Activated naive CD4-positive, alpha-beta T cell treated with anti-CD3 and anti-CD28 coated beads for 36 hours (primary cell): ENCODE data around the gene FKBP7. TPM values are rescaled to one million over a fixed set of nuclear protein-coding genes. Genes with fewer than 3 reads are reported as not detected.
"Not testable (repeated sequence)": the region's sequence is repeated elsewhere in the genome, so short reads cannot be mapped to it uniquely, and the experiment has no call there.

Experiments
- CTCF ChIA-PET: fragments of 350-600 bp; sonication (Branson Sonifier 250); formaldehyde crosslinking; loops from one replicate; lab custom pipeline; 2021; ENCODE audit warnings: antibody characterized with exemption; lab: Charles Lee
- DNase-seq: peaks from one replicate; pipeline ENCODE4 v3.0.0-alpha.2; 2020
- H3K27ac Mint-ChIP-seq: one replicate; pipeline ENCODE4 v1.8.0; 2021; ENCODE audit warnings: mild to moderate bottlenecking, mixed read lengths
- H3K27me3 Mint-ChIP-seq: one replicate; pipeline ENCODE4 v1.8.0; 2021; ENCODE audit warnings: low read depth, mixed read lengths
- H3K36me3 Mint-ChIP-seq: one replicate; pipeline ENCODE4 v1.8.0; 2021; ENCODE audit warnings: low read depth, mixed read lengths
- H3K4me1 Mint-ChIP-seq: one replicate; pipeline ENCODE4 v1.8.0; 2021; ENCODE audit warnings: low read depth, mixed read lengths
- H3K4me3 Mint-ChIP-seq: one replicate; pipeline ENCODE4 v1.8.0; 2021; ENCODE audit warnings: mild to moderate bottlenecking, moderate library complexity, mixed read lengths
- H3K9me3 Mint-ChIP-seq: one replicate; pipeline ENCODE4 v1.8.0; 2021; ENCODE audit warnings: mixed read lengths
- intact Hi-C: fragments of 100-400 bp; cut with micrococcal nuclease; formaldehyde crosslinking; loops from one replicate; pipeline ENCODE4 v1.15.1; 2023
- total RNA-seq, 2 experiments: library from RNA; stranded (reverse); gene quantifications; one replicate each; pipeline ENCODE4 v1.2.3, GENCODE V29; 2021

Gene FKBP7
- 1 to 10 TPM; 2.2 to 3.1 TPM for total RNA-seq

- DNase-seq: peak; percentile 81
- Mint-ChIP-seq H3K4me3 (peak within 1 kb of the TSS; percentile 96), H3K27ac (peak within 1 kb of the TSS; percentile 95), H3K4me1 (peaks cover 41% of the 10 kb centered on the region), H3K27me3 (no peaks in the 10 kb centered on the region), H3K9me3 (no peaks in the 10 kb centered on the region), H3K36me3 (peaks cover 5% of the 10 kb centered on the region)
- CTCF ChIA-PET: no interaction called here
- intact Hi-C loops: loop anchor here (1.0 to 10.0 kb wide), 11 partner anchors 28 to 1526 kb away; partner anchors contain the start of gene CWC22
Measured at GRCh38 chr2:178478439-178479274, at the start of gene FKBP7. Gene FKBP7, minus strand, starts transcription at chr2:178478600. Its CDS starts 101 bp downstream, at chr2:178478499.

- H3K9me3 Mint-ChIP-seq: peaks cover 4% of the 10 kb centered on the region
- CTCF ChIA-PET: no interaction called here
- H3K36me3 Mint-ChIP-seq: peaks cover 38% of the 10 kb centered on the region
- H3K27me3 Mint-ChIP-seq: no peaks in the 10 kb centered on the region
- H3K4me1 Mint-ChIP-seq: peaks cover 58% of the 10 kb centered on the region
- intact Hi-C loops: loop anchor here (10.0 kb wide), 1 partner anchor 1477 kb away; the partner anchor contains the start of gene CWC22
- no peak overlapping the region for H3K27ac Mint-ChIP-seq
- no peak for DNase-seq
- no peak overlapping the region for H3K4me3 Mint-ChIP-seq
Measured at GRCh38 chr2:178527592-178527991, 49.2 kb upstream of the FKBP7 start.

- H3K36me3 Mint-ChIP-seq: peaks cover 30% of the 10 kb centered on the region
- H3K27me3 Mint-ChIP-seq: no peaks in the 10 kb centered on the region
- CTCF ChIA-PET: no interaction called here
Measured at GRCh38 chr2:178526256-178526655, 47.9 kb upstream of the FKBP7 start.

GRCh38 chr2:178525460-178525859, 47.1 kb upstream of the FKBP7 start:
- H3K9me3 Mint-ChIP-seq, H3K27ac Mint-ChIP-seq, H3K27me3 Mint-ChIP-seq, CTCF ChIA-PET, DNase-seq, H3K4me3 Mint-ChIP-seq: not testable (repeated sequence)
- H3K4me1 Mint-ChIP-seq: peaks cover 59% of the 10 kb centered on the region
- peaks cover 22% of the 10 kb centered on the region for H3K36me3 Mint-ChIP-seq
- intact Hi-C loops: loop anchor here (10.0 kb wide), 1 partner anchor 1479 kb away; the partner anchor contains the start of gene CWC22

More at GRCh38 chr2:178526256-178526655, 47.9 kb upstream of the FKBP7 start:
- H3K4me1 Mint-ChIP-seq: peaks cover 64% of the 10 kb centered on the region
- H3K27ac Mint-ChIP-seq: no peak overlapping the region
- H3K4me3 Mint-ChIP-seq: no peak overlapping the region
- no peak for DNase-seq
- H3K9me3 Mint-ChIP-seq: peaks cover 8% of the 10 kb centered on the region
- intact Hi-C loops: loop anchor here (10.0 kb wide), 1 partner anchor 1479 kb away; the partner anchor contains the start of gene CWC22

GRCh38 chr2:178525010-178525409, 46.6 kb upstream of the FKBP7 start:
- DNase-seq, H3K4me3 Mint-ChIP-seq, H3K27ac Mint-ChIP-seq, H3K9me3 Mint-ChIP-seq, H3K27me3 Mint-ChIP-seq: not testable (repeated sequence)
- CTCF ChIA-PET: interaction anchor here (0.9 kb wide), 1 partner anchor 112 kb away, joined by 5 read pairs; no protein-coding TSS in a partner anchor
- intact Hi-C loops: loop anchor here (10.0 kb wide), 1 partner anchor 1480 kb away; the partner anchor contains the start of gene CWC22
- peaks cover 60% of the 10 kb centered on the region for H3K4me1 Mint-ChIP-seq
- H3K36me3 Mint-ChIP-seq: peaks cover 20% of the 10 kb centered on the region

- DNase-seq: no peak
- Mint-ChIP-seq H3K27ac (peak overlapping the region; percentile 87), H3K9me3 (peaks cover 8% of the 10 kb centered on the region), H3K36me3 (peaks cover 17% of the 10 kb centered on the region), H3K4me1 (peaks cover 53% of the 10 kb centered on the region), H3K27me3 (no peaks in the 10 kb centered on the region), H3K4me3 (peak overlapping the region; percentile 82)
- CTCF ChIA-PET: interaction anchor here (1.0 to 1.7 kb wide), 4 partner anchors 9 to 74 kb away, joined by 3 to 4 read pairs (median 4); no protein-coding TSS in a partner anchor
- intact Hi-C loops: loop anchor here (1.0 to 10.0 kb wide), 9 partner anchors 9 to 1481 kb away; partner anchors contain the start of gene CWC22
Measured at GRCh38 chr2:178523596-178524134, 45.3 kb upstream of the FKBP7 start.

GRCh38 chr2:178522950-178523595, 44.7 kb upstream of the FKBP7 start:
- intact Hi-C loops: loop anchor here (1.0 to 10.0 kb wide), 10 partner anchors 9 to 1482 kb away; partner anchors contain the start of gene CWC22
- CTCF ChIA-PET: interaction anchor here (0.7 to 1.7 kb wide), 9 partner anchors 8 to 109 kb away, joined by 3 to 7 read pairs (median 4); partner anchors contain the start of gene PLEKHA3
- peak overlapping the region; percentile 87 for H3K27ac Mint-ChIP-seq
- H3K4me3 Mint-ChIP-seq: peak overlapping the region; percentile 82
- peaks cover 8% of the 10 kb centered on the region for H3K9me3 Mint-ChIP-seq
- peak; percentile 92 for DNase-seq
- H3K4me1 Mint-ChIP-seq: peaks cover 48% of the 10 kb centered on the region
- H3K27me3 Mint-ChIP-seq: no peaks in the 10 kb centered on the region
- H3K36me3 Mint-ChIP-seq: peaks cover 17% of the 10 kb centered on the region

- Mint-ChIP-seq H3K27me3 (no peaks in the 10 kb centered on the region), H3K36me3 (peaks cover 14% of the 10 kb centered on the region), H3K4me1 (peaks cover 36% of the 10 kb centered on the region), H3K4me3 (peak overlapping the region; percentile 27), H3K9me3 (peaks cover 8% of the 10 kb centered on the region), H3K27ac (peak overlapping the region; percentile 87)
- CTCF ChIA-PET: interaction anchor here (0.7 to 1.5 kb wide), 3 partner anchors 13 to 40 kb away, joined by 3 to 7 read pairs (median 5); no protein-coding TSS in a partner anchor
- DNase-seq: peak; percentile 62
- intact Hi-C loops: loop anchor here (1.0 to 10.0 kb wide), 6 partner anchors 9 to 1483 kb away; partner anchors contain the start of gene CWC22
Measured at GRCh38 chr2:178521304-178522150, 43.1 kb upstream of the FKBP7 start.

GRCh38 chr2:178517496-178517895, 39.1 kb upstream of the FKBP7 start:
- intact Hi-C loops: loop anchor here (10.0 kb wide), 1 partner anchor 747 kb away; the partner anchor contains the start of gene SESTD1

GRCh38 chr2:178514664-178515063, 36.3 kb upstream of the FKBP7 start:
- Mint-ChIP-seq H3K4me3 (no peak overlapping the region), H3K27me3 (no peaks in the 10 kb centered on the region), H3K4me1 (peaks cover 25% of the 10 kb centered on the region), H3K27ac (peak overlapping the region; percentile 65), H3K36me3 (peaks cover 12% of the 10 kb centered on the region), H3K9me3 (no peaks in the 10 kb centered on the region)
- intact Hi-C loops: loop anchor here (1.0 to 10.0 kb wide), 8 partner anchors 9 to 750 kb away; partner anchors contain the start of genes FKBP7 and SESTD1
- CTCF ChIA-PET: interaction anchor here (1.0 kb wide), 1 partner anchor 9 kb away, joined by 3 read pairs; no protein-coding TSS in a partner anchor
- DNase-seq: peak; percentile 69

More at GRCh38 chr2:178517496-178517895, 39.1 kb upstream of the FKBP7 start:
- no peak overlapping the region for H3K27ac Mint-ChIP-seq
- no peak for DNase-seq
- H3K36me3 Mint-ChIP-seq: peaks cover 15% of the 10 kb centered on the region
- no peak overlapping the region for H3K4me3 Mint-ChIP-seq
- H3K4me1 Mint-ChIP-seq: peaks cover 37% of the 10 kb centered on the region
- H3K9me3 Mint-ChIP-seq: peaks cover 4% of the 10 kb centered on the region
- H3K27me3 Mint-ChIP-seq: no peaks in the 10 kb centered on the region
- CTCF ChIA-PET: interaction anchor here (2.2 kb wide), 1 partner anchor 103 kb away, joined by 6 read pairs; no protein-coding TSS in a partner anchor
